Stimulated activated CD4-positive, alpha-beta T cell treated with anti-CD3 and anti-CD28 coated beads, Interleukin-2, amount 100 ng/mL, for 4 hours (primary cell): ENCODE results near the gene CDH4.

ENCODE experiments used
- DNase-seq: peaks from one replicate; pipeline ENCODE4 v3.0.0-alpha.2; 2020; ENCODE audit warnings: low read depth

CDH4 gene

DNA sequence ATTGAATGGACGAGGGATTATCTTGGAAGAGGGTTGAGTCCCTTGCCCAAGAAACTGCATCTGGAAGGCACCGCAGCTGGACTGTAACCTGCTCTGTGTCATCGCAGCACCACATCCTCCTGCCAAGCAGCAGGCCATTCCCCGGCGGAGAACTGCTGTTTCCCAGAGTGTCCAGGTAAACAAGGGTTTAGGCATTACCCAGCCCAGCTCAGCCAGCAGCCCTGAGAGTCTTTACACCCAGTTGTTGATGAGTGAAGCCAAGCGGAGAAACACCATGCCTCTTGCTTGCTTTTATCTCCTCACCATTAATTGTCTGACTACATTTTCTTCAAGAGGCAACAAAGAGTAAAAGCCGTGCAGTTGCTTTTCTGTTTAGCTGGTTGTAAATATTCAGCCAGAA, 104.1 kb downstream of the CDH4 start:
- no peak for DNase-seq

DNA sequence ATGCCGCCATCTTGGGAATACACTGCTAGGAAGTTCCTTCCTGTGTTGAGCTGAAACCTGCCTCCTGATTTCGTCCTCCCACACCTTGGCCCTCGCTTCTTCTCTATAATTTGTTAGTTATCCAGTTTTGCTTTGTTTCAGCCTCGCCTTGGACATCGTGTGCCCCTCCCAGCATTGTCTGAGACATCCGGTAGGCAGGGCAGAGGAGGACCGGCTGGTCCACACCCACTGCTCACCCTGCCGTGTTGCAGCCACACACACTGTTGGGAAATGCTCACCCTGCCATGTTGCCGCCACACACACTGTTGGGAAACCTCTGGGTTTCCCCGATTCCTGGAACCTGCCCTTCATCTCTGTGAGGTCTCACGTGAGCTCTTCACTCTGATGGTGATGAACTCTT, 105.1 kb downstream of the CDH4 start:
- no peak for DNase-seq

DNA sequence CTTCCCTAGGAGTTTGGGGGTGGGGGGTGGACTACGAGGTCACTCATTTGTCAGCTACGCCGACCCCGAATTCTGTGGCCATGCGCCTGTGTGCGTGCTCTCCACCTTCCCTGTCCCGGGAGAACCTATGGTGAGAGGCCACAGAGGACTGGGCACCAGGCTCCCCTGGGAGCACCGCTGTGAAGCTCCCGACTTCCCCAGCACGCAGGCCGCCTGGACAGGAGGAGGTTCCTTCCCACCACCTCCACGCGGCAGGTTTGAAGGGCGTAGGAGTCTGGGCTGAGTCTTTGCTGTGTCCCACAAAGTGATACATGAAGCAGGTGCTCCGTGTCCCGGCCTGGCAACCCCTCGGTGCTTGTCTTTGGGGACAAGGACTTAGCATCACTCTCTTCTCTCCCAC, 107.2 kb downstream of the CDH4 start:
- no peak for DNase-seq

DNA sequence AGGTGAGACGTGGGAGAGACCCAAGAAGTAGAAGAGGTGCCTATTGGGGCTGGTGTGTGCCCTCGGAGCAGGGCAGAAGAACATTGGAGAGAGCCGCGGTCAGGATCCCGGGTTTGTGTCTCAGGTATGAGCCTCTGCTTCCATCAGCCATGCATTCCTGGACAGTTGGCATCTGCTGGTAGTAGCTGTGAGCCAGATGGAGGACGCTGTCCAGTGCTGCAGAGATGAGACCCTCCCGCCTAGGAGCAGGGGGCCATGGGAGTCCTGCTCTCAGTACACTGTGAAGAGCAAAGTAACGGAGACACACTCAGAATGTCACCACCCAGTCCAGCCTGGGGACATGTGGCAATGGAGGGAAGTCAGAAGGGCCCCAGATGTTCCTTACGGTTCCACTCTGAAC, 108.2 kb downstream of the CDH4 start:
- DNase-seq = no peak

DNA sequence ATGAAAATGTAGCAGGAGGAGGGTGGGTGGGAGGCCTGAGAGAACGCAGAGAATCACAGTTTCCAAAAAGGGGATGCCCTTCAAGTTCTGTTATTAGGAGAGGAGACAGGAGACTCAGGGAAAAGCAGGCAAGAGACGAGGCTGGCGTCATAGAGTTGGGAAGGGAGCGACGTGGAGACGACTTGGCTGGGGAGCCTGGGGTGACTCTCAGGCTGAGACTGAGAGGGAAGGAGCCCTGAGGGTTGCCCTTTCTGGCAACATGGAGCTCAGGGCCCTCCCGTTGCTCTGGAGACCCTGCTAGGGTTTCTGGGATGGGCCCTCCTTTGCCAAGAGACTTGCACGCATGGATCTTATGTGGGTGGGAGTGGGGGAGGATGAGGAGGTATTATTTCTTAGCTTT, 108.9 kb downstream of the CDH4 start:
- no peak for DNase-seq

DNA sequence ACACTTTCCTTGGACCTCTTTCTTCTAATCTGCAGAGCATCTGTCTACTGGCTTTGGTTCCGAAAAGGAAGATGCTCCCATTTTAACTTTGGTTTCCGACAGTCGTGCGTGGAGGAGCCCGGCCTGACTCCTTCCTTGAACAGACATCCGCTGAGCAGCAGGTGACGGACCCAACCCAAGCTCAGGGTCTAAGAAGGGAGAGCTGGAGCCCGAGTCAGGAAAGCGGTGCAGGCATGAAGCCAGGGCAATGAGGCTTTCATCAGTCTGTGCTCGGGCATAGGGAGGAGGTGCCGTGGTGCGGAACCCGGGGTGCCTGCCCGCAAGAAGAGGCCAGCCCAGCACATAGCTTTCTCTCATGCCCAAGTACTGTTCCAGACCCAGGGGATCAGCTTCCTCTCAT, 109.4 kb downstream of the CDH4 start:
- DNase-seq = no peak

DNA sequence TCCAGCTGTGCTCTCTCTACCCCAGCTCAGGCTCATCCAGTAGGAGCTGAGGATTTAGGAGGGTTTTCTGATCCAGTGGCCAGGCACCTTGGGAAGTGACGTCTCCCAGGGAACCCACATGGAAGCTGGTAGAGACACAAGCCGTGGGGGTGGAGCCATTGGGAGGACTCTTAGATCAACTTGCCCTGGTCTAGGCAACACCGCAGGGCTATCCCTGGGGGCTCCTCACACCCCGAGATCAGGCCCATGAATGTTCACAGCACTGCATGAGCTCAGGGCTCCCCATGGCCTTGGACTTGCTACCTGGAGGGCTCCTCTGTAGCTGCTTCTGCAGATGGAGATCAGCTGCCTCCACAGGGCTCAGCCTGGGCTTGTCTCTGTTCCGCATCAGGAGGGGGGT, 112.1 kb downstream of the CDH4 start:
- DNase-seq = no peak

DNA sequence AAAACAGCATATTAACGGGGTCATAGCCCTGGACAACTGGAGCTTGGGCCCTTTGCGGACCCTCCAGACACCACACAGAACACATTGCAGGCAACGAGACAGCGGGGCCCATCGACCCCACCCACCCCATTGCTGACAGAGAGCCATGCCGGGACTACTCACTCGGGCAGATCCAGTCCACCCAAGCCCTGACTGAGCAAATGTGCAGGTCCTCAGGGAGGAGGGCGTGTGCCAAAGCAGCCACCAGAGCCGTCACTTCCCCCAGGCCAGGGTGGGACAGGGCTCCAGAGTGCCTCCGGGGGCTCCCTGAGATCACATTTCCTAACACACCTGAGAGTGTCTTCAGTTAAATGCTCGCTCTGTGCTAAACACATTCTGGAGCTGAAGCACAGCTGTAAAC, 114.9 kb downstream of the CDH4 start:
- DNase-seq = no peak

DNA sequence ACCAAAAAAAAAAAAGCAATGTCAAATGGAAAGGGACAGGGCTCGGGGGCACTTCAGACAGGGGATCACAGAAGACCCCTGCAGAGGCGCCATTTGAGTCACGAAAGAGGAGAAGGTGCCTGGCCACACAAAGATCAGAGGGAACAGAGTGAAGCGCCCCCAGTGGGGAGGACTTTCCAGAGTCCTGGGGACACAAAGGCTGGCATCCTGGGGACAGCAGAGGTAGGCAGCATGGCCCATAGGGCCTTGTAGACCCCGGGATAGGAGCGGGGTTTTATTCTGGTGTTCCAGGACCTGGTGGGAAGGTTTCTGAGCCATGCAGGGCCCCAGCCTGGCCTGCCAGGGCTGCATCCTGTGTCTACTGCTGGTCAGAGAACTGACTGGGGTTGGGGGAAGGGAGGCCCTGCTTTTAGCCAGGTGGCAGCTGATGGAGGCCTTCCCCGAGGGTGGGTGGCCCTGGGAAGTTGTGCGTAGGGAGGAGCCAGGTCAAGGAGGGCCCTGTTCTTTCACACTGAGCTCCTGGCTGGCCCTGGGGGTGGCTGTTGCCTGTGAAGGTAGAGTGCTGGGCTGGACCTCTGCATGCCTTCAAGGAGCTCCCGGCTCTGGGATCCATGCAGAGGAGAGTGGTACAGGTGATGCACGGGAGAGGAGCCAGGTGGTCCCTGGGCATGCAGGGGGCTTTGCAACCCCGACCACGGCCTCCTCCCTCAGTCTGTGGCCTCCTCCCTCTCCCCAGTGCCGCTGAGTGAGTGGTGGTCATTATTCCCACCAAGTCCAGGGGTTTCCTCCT, 117.9 kb downstream of the CDH4 start:
- DNase-seq = no peak

DNA sequence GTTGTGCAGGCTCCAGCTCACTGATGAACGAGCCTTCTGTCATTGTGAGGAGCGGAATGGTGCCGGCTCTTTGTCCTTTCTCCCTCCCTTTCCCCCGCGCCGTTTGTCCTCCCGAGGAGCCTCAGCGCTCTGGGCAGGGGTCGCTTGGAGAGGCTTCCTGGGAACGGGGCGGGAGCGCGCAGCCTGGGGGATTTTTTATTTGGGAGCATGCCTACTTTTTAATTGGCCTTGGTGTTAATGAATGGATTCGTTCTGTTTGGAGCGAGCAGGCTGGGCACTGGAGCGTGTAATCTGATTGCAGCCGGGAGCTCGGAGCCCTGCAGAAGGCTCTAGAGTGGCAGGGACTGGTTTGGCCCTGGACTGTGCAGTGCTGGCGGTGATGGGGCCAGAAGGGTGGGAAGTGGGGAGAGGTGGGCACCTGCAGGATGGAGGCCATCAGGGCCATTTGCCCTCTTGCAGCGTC, 118.8 kb downstream of the CDH4 start:
- no peak for DNase-seq

DNA sequence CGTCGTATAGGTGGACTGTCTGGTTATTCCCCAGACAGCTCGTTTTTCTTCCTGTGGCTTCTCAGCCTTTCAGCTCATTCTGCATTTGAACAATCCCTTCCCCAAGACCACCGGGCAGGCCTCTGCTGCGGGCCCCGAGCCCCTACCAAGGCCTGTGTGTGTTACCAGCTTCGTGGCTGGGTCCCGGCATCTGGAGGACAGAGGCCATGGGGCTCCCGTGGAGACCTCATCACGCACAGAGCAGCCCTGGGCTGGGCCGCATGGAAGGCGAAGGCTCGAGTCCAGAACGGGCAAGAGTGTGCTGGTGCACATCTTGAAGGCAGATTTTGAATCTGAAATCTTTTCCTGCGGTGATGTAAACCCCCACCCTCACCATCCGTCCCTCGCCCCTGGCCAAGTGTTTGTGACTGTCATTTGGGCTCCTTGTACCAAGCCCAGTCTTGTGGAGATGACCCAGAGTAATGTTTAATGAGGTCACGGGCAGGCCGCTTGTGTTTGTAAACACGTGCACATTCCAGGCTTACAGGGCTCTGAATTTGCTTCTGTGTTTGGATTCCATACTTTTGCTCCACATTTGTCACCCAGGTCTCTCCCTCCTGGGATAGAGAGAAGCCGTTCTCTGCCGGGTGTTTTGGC, 119.6 kb downstream of the CDH4 start:
- no peak for DNase-seq

DNA sequence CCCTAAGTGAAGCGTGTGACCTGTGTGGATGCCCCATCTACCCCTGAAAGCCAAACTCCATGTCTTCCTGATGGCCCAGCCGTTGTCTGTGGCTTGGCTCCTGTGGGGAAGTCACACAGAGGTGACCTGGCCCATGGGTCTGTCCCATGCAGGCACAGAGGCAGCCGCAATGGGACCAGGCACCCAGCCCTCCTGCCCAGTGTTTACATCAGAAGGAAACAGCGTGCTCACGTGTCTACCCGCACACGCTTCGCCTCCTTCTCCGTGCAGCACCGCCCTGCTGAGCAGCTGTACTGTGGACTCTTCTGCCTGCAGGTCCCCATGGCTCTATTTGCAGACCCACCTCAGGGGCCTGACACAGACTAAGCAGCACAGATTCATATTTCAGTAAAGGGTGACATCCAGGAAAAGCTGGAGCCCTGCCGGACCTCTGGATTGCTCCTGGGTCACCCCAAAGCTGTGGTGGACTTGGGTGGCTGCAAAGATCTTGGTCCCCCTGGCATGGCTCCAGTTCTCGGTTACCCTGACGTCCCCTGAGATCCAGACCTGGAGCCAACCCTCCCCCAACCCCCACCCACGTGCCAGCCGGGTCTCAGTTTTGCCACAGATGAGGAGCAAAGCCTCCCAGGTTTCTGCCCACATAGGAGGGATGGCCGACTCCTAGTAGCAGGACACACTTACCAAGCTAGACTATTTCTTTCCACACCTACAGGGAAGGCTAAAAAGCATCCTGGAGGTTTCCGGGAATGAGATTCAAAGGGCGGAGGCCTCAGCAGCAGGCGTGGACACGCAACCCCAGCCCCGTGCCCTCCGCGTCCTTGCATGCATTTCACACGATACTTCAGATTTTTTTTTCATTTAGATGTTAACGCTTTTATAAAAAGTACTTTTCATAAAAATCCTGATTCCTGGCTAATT, 120.3 kb downstream of the CDH4 start:
- no peak for DNase-seq

DNA sequence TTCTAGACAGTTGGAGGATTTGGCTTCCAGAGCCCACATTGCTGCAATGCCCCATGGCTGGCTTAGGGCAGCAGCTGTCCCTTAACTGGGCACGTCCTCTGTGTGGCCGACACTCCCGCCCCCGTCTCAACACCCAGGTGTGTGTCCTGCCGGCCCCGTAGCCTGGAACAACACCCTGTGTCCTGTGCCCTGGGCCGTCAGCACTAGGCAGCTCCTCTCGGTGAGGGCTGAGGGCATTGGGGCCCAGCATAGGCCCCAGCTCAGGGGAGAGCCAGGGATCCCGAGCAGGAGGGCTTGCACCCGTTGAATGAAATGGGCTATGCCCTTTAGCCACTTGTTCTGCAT, 121.0 kb downstream of the CDH4 start:
- no peak for DNase-seq

DNA sequence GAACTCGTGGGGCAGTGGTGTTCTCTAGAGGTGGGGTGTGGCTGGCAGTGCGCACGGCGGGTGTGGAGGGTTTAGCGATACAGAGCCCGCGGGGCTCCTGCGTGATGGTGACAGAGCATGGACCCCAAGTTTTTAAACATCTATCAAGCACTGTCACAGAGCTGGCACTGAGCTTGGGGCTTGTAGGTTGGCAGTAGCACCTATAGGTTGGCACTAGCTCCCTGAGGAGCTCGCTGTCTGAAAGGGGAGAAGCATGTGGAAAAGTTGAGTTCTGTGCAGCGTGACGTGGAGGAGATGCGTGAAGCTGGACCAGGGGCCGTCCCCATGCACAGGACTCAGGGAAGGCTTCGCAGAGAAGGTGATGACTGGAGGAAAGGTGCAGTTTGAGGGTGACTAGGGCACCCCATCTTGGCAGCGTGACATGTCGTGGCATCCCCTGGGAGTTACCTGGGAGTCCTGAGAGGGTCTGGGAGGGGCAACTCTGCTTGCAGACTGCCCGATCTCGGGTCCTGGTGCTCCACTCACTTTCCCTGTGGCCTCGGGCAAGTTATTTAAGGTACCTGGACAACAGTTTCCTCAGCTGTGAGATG, 122.0 kb downstream of the CDH4 start:
- DNase-seq = no peak

DNA sequence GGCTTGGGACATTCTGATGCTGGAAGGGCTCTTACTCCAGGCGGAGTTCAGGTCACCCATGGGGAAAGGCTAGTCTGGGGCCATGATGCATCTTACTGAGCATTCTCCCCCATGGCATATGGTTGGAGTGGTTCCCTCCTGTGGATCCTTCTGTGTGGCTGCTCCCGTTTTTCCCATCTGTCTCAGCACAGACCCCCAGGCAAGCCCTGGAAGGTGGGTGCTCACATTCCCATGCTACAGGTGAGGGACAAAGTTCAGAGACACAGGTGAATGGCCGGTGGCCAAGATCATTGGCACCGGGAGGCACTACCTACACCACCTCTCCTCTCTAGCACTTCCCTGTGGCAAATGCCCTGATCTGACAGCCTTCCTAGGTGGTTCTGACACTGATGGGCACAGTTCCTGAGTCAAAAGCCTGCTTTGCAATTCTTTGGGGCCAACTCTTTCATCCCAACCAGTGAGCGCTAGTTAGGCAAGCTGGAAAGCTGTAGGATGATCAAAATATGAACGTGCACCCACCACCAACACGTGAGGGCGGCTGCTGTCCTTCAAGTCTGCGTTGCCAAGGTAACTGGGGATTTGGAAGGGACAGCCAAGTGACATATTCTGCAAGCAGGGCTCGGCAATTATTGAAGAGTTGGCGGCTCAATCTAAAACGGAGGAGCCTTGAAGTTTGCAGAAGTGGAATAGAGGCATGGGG, 124.6 kb downstream of the CDH4 start:
- no peak for DNase-seq

DNA sequence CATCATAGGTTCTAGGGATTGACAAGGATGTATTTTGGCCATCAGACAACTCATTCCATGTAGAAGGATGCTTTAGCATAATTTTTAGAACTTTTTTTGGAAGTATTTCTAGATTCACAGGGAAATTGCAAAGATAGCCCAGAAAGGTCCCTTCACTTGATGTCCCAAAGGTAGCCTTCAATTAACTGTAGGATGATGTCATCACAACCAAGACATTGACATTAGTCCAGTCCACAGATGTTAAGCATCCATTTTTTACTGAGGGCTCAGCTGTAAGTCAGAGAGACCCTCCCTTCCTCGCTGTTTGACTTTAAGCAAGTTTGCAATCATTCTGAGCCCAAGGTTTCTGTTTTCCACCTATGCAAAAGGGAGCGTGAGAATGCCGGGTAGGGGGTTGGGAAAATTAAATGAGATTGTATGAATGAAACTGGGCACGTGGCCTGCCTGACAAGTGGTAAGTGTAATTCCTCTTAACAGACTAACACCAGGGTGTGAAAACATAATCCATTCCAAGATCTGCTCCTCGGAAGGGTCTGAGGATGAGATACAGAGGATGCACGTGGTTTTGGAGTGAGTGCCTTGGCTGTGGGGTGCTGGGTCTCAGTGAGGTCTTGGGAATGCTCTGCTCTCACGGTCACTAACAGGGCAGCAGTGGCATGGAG, 126.8 kb downstream of the CDH4 start:
- no peak for DNase-seq

DNA sequence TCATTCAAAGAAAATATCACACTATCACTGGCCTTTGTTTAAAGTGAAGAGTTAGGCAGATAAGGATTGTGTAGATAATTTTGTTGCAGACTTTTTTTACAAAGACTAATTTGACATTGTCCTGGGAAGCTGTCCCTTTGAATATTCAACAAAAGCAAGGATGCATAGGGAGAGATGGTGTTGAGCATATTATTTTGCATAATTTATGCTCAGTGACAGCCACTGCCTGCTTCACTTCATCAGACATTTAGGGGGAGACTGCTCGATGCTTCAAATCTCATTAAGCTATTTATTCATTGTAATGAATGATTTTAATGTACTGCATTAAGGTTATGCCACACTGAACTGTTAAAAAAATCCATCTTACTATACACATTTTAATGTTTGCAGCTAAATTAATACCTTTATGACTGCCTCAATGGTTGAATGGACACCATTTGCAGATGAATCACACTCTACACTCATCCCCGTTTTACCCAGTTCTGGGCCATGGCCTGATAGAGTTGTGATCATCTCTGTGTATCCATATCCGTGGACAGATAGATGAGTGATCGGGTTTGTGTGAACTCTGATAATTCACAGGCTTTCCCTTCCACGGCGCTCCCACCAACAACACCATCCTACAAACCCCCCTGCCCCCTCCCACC, 128.0 kb downstream of the CDH4 start:
- DNase-seq = no peak

DNA sequence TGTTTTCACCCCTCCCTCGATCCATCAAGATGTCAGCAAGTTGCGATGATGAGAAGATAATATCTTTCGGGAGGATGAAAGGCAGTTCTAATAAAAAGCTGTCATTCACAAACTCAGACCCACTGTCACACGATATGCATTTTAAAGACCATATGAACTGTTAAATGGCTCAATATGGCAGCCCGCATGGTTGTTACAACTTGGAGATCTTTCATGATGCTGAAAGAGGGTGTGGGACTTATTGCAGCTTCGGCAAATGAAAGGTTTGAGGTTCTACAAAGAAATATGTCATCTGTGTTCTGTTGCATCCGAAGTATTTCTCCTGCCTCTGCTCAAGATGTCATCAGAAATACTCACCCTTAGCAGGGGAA, 128.5 kb downstream of the CDH4 start:
- no peak for DNase-seq

DNA sequence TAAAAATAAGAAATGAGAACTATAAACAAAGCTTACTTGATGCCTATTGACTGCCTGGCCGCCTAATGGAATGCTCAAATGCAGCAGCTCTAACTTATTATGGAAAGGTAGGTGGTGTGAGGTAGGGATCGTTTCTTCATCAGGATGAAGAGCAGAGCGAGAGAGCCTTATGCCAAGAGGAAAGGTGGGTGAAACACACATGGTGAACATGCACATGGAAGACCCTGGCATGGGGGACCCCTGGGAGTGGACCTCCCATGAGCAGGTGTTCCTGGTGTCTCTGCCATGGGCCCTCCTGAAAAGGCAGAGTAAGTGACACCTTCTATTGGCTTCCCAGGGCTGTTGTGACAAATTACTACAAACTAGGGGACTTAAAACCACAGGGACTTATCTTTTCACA, 130.1 kb downstream of the CDH4 start:
- DNase-seq = no peak

DNA sequence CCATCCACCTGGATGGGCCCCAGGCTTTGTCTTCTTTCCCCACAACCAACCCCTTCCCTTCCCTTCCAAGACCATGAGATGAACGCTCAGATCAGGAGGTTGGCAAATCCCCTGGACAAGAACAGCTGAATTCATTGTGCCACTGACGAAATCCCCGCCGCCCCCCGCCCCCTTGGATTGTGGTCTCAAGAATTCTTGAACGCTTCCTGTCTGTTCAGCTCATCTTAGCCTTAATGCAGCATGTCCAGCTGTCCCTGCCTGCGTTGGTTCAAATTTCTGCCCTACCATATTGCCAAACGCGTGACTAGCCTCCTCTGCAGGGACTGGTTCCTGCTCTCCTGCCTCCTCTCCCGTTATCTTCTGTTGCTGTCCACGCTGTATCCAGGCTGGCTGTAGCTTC, 133.2 kb downstream of the CDH4 start:
- DNase-seq = no peak

DNA sequence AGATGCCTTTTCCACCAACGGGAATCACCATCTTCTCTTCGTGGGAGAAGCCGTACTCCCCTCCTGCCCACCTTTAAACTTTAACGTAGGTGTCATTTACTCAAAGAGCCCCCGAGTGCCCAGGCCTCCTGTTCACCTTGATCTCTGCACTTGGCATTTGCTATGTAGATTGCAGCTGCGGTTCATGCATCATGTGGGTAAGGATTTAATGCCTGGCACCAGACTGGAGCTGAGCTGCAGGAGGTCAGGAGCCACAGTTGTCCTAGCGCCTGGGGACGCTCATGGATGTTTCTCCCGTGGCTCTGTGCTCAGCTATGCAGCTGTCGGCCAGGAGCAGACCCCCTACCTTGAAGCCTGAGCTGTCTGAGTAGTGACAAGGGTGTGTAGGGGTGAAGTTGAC, 133.7 kb downstream of the CDH4 start:
- no peak for DNase-seq
